Activated naive CD8-positive, alpha-beta T cell treated with anti-CD3 and anti-CD28 coated beads, Interleukin-2, amount 50 U/mL, for 24 hours (primary cell): ENCODE data around the gene LCAT.
A peak's percentile ranks its signal among the peaks of the same experiment; 100 is the strongest.

ENCODE experiments used
- ATAC-seq: fragments of 150-1000 bp; cut with Tn5 transposase; one replicate; pipeline ENCODE4 v1.10.0; 2021
- DNase-seq: peaks from one replicate; pipeline ENCODE4 v3.0.0; 2021
- H3K27ac Mint-ChIP-seq: one replicate; pipeline ENCODE4 v1.8.0; 2021; ENCODE audit warnings: mild to moderate bottlenecking, mixed read lengths
- H3K27me3 Mint-ChIP-seq: one replicate; pipeline ENCODE4 v1.8.0; 2021; ENCODE audit warnings: mixed read lengths
- H3K36me3 Mint-ChIP-seq: one replicate; pipeline ENCODE4 v1.8.0; 2021; ENCODE audit warnings: low read depth, mixed read lengths
- H3K4me1 Mint-ChIP-seq: one replicate; pipeline ENCODE4 v1.8.0; 2021; ENCODE audit warnings: mixed read lengths
- H3K4me3 Mint-ChIP-seq: one replicate; pipeline ENCODE4 v1.8.0; 2021; ENCODE audit warnings: mild to moderate bottlenecking, moderate library complexity, mixed read lengths
- H3K9me3 Mint-ChIP-seq: one replicate; pipeline ENCODE4 v1.8.0; 2021; ENCODE audit warnings: mixed read lengths

LCAT gene

DNA sequence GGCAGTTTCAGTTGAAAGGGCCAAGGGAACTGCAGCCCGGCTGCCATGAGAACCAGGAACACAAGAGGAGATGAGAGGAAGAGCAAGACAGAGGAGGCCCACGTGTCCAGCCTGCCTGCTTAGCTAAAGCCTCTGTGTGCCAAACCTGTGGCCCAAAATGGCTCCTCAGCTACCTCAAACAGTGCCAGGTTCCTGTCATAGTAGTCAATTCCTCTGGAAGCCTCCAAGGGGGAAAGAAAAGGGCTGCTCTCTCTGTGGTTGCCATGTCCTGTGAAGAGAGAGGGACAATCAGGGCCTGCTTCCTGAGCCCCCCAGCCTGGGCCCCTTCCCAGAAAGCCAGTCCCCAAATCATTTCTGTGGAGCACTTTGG, 19.4 kb upstream of the LCAT start:
- no peak for ATAC-seq
- Mint-ChIP-seq H3K27ac (no peak overlapping the region), H3K9me3 (no peaks in the 10 kb centered on the region), H3K36me3 (peaks cover 10% of the 10 kb centered on the region), H3K4me3 (no peak overlapping the region), H3K27me3 (no peaks in the 10 kb centered on the region), H3K4me1 (peaks cover 11% of the 10 kb centered on the region)
- DNase-seq, result no peak

DNA sequence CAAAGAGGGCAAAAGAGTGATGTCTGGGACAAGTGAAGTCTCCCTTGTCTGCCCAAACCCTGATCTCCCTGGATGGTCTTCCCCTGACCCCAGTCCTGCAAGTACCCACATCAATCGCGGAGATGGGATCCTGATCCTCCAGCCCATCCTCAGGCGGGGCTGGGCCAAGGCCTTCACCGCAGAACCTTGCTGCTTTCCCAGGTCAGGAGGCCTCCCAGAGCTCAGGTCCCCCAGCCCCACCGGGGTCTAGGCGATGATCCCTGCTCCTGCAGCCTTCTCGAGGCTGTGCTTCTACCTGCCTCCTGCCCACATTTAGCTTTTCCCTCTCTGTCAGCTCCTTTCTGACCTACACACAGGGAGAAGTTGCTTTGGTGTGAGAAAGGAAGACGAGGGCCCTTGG, 18.2 kb upstream of the LCAT start:
- H3K27ac Mint-ChIP-seq, result no peak overlapping the region
- peaks cover 8% of the 10 kb centered on the region for H3K4me1 Mint-ChIP-seq
- DNase-seq (no peak), ATAC-seq (no peak)
- no peak overlapping the region for H3K4me3 Mint-ChIP-seq
- no peaks in the 10 kb centered on the region for H3K9me3 Mint-ChIP-seq
- H3K36me3 Mint-ChIP-seq, result peaks cover 11% of the 10 kb centered on the region
- no peaks in the 10 kb centered on the region for H3K27me3 Mint-ChIP-seq

DNA sequence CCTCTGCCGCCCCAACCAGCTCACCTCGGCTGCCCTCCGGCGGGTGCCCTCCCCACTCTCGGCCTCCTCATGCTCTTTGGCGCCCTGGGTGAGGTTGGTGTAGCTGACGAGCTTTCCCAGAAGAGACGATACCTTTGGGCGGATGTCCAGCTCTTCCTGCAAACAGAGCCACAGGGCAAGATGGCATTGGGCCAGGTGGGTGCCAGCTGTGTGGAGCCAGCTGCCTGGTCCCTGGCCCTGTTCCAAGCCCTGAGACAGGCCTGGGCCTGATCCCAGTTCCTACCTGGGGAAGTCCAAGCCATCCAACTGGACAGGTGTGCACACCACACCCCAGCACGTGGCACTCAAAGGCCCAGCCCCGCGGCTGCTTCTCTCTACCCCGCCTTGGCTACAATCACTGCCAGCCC, 17.6 kb upstream of the LCAT start:
- Mint-ChIP-seq H3K36me3 (peaks cover 11% of the 10 kb centered on the region), H3K9me3 (no peaks in the 10 kb centered on the region), H3K4me1 (peaks cover 4% of the 10 kb centered on the region), H3K4me3 (no peak overlapping the region), H3K27me3 (no peaks in the 10 kb centered on the region), H3K27ac (no peak overlapping the region)
- no peak for DNase-seq
- peak; percentile 18 for ATAC-seq

DNA sequence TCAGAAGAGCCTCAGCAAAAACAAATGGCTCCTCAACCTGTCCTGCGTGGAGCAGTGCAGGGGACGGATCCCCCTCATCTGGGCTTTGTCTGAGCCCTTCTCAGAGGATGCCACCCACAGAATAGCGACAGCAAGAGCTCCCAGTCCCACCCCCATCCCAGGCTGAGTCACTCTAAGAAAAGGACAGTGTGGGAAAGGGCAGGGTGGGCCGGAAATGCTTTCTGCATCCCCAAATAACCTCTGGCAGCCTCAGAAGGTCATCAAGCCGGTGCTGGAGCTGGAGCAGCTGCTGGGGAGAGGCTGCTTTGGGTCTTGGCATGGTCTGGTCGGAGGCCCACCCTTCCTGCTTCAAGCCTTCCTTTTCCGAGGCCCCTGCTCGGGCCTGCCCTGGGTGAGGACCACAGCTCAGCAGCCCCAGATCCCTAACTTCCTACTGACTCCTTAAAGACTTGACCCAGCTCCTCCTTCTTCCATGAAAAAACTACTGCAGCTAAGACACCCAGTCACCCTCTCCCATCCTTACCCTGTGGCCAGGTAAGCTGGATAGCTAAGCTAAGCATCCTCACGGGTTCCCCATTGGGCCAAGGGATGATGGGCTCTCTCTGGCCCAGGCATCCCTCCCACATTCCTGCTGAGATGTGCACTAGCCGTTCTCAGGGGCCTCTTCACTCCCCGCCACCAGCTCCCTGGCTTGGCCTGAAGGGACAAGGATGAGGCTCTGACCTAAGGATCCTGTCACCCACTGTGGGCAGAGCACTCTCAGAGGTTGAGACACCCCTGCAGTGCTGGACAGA, 15.8 kb upstream of the LCAT start:
- no peak for DNase-seq
- H3K4me3 Mint-ChIP-seq, result no peak overlapping the region
- H3K9me3 Mint-ChIP-seq, result no peaks in the 10 kb centered on the region
- H3K4me1 Mint-ChIP-seq, result no peaks in the 10 kb centered on the region
- no peaks in the 10 kb centered on the region for H3K27me3 Mint-ChIP-seq
- no peak for ATAC-seq
- H3K27ac Mint-ChIP-seq, result no peak overlapping the region
- peaks cover 11% of the 10 kb centered on the region for H3K36me3 Mint-ChIP-seq

- no peaks in the 10 kb centered on the region for H3K27me3 Mint-ChIP-seq
Measured at GRCh38 chr16:67957622-67958021, 13.7 kb upstream of the LCAT start.

DNA sequence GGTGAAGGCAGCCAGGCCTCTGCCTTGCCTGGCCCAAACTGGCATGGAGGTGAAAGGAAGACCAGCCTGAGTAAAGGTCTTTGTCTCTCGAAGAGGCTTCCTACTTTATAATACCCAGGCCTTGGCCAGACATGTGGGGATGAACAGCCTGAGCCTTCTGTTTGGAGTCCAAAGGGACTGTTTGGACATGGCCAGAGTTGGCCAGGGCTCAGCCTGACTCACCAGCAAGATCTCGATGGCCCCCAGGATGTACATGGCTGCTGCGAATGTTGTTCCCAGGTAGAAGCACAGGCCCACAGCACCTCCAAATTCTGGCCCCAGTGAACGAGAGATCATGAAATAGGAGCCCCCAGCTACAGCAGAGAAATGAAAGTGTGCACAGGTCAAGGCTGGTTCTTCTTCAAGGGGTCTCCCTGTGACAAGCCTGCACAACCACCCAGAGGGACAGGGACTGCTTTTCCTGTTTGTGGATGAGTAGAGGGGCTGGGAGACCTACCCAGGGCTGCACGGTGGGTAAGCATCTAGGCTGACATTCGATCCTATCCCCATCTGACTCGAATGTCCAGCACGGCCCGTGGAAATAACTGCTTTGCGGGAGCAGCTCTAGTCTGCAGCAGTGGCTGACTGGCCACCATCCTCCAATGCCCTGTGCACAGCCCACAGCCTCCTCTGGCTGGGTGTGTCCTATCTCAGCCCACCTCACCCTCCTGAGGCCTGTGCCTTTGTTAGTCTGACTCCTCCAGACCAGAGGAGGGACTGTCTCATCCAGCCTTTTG, 10.7 kb upstream of the LCAT start:
- Mint-ChIP-seq H3K27ac (no peak overlapping the region), H3K4me1 (no peaks in the 10 kb centered on the region), H3K9me3 (no peaks in the 10 kb centered on the region), H3K4me3 (no peak overlapping the region), H3K36me3 (peaks cover 2% of the 10 kb centered on the region), H3K27me3 (no peaks in the 10 kb centered on the region)
- ATAC-seq (no peak), DNase-seq (no peak)

More at GRCh38 chr16:67957622-67958021, 13.7 kb upstream of the LCAT start:
- Mint-ChIP-seq H3K4me1 (no peaks in the 10 kb centered on the region), H3K36me3 (peaks cover 9% of the 10 kb centered on the region), H3K27ac (no peak overlapping the region), H3K4me3 (no peak overlapping the region), H3K9me3 (no peaks in the 10 kb centered on the region)
- no peak for ATAC-seq
- DNase-seq, result no peak

DNA sequence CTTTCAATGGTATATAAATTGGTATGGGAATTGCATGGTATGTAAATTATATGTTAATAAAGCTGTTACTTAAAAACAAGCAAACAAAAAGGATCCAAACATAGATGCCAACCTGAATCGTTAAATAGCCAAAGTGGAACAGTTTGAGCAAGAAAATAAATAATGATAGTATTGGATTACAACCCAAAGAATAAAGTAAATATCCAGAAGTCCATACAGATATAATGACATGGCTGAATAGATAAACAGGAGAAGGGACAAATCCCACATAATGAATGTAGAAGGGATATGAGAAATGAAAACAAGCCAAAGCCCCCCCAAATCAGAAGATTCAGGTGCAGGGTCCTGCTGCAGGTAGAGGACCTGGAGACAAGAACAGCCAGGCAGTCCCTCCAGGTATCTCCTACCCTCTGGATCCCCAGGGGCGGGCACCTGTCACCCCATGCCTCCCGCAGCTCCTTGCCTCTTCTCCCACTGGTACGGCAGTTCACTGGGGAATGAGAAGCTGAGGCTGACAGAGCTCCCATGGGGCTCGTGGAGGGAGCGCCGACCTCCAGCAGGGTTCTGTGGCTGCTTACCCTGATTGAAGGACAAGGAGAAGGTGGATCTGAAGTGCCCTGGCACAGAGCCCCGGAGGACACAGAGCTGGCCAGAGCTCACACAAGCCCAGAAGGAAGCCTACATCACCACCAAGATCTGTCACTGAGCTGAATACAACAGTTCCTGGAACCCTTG, 9.9 kb upstream of the LCAT start:
- Mint-ChIP-seq H3K27ac (no peak overlapping the region), H3K4me3 (no peak overlapping the region), H3K4me1 (no peaks in the 10 kb centered on the region), H3K27me3 (no peaks in the 10 kb centered on the region), H3K9me3 (no peaks in the 10 kb centered on the region), H3K36me3 (peaks cover 2% of the 10 kb centered on the region)
- no peak for ATAC-seq
- no peak for DNase-seq

- Mint-ChIP-seq H3K4me3 (no peak overlapping the region), H3K9me3 (no peaks in the 10 kb centered on the region), H3K36me3 (no peaks in the 10 kb centered on the region), H3K4me1 (no peaks in the 10 kb centered on the region), H3K27ac (no peak overlapping the region), H3K27me3 (no peaks in the 10 kb centered on the region)
- DNase-seq, result no peak
- no peak for ATAC-seq
Measured at GRCh38 chr16:67951485-67951884, 7.6 kb upstream of the LCAT start.

DNA sequence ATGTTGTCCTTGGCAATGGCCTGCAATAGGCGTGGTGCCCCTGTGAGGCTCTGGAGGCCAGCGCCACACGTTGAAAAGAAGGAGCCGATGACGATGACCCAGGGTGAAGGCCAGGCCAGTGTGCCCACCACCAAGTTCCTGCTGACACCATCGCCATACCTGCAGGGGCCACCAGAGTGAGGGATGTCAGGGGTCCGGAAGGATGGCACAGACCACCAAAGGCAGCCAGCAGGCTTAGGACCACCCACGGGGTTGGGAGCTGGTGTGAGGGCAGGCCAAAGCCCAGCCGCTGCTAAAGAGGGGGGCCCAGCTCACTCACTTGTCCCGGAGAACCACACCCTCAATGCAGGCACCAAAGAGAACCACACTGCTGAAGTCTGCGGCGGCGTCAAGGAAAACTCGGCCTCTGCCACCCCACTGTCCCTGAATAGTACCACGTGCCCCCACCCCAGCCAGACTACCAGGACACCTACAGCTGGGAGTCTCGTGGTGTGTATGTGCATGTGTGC, 6.5 kb upstream of the LCAT start:
- no peaks in the 10 kb centered on the region for H3K36me3 Mint-ChIP-seq
- H3K27me3 Mint-ChIP-seq, result no peaks in the 10 kb centered on the region
- no peak overlapping the region for H3K27ac Mint-ChIP-seq
- no peaks in the 10 kb centered on the region for H3K4me1 Mint-ChIP-seq
- DNase-seq, result no peak
- H3K4me3 Mint-ChIP-seq, result no peak overlapping the region
- no peak for ATAC-seq
- H3K9me3 Mint-ChIP-seq, result no peaks in the 10 kb centered on the region

GRCh38 chr16:67949645-67950044, 5.7 kb upstream of the LCAT start:
- Mint-ChIP-seq H3K4me3 (no peak overlapping the region), H3K4me1 (no peaks in the 10 kb centered on the region), H3K27me3 (no peaks in the 10 kb centered on the region), H3K36me3 (no peaks in the 10 kb centered on the region), H3K27ac (no peak overlapping the region), H3K9me3 (no peaks in the 10 kb centered on the region)
- ATAC-seq (no peak), DNase-seq (no peak)

- no peaks in the 10 kb centered on the region for H3K27me3 Mint-ChIP-seq
- H3K4me1 Mint-ChIP-seq, result no peaks in the 10 kb centered on the region
- no peaks in the 10 kb centered on the region for H3K36me3 Mint-ChIP-seq
- no peak overlapping the region for H3K4me3 Mint-ChIP-seq
- no peak overlapping the region for H3K27ac Mint-ChIP-seq
- ATAC-seq (no peak), DNase-seq (no peak)
- H3K9me3 Mint-ChIP-seq, result no peaks in the 10 kb centered on the region
Measured at GRCh38 chr16:67948015-67948414, 4.1 kb upstream of the LCAT start.

GRCh38 chr16:67946966-67947558, 3.1 kb upstream of the LCAT start:
- H3K36me3 Mint-ChIP-seq, result peaks cover 2% of the 10 kb centered on the region
- ATAC-seq, result no peak
- no peak overlapping the region for H3K4me3 Mint-ChIP-seq
- DNase-seq, result no peak
- no peaks in the 10 kb centered on the region for H3K27me3 Mint-ChIP-seq
- no peak overlapping the region for H3K27ac Mint-ChIP-seq
- peaks cover 2% of the 10 kb centered on the region for H3K4me1 Mint-ChIP-seq
- H3K9me3 Mint-ChIP-seq, result no peaks in the 10 kb centered on the region

DNA sequence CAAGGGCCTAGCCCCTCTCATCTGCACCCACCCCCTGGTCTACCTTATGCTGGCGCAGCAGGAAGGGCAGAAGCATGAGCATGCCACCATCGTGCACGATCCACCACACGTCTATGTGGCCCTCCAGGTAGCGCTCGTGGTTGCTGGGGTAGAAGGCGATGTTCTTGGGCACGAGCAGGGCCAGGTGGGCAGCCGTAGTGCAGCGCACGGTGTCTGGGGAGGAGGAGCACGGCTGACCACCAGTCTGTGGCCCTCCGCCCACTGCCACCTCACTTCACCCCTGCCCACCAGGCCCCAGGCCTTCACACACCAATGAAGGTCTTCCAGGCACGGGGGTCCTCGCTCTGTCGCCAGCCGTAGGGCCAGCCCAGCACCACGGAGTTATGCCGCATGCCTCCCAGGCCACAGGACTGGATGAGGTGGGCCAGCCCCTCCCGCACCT, 2.2 kb upstream of the LCAT start:
- Mint-ChIP-seq H3K4me3 (no peak overlapping the region), H3K4me1 (peaks cover 7% of the 10 kb centered on the region), H3K9me3 (no peaks in the 10 kb centered on the region), H3K27ac (no peak overlapping the region), H3K36me3 (peaks cover 2% of the 10 kb centered on the region), H3K27me3 (no peaks in the 10 kb centered on the region)
- DNase-seq (no peak), ATAC-seq (no peak)

GRCh38 chr16:67945392-67945933, 1.5 kb upstream of the LCAT start:
- Mint-ChIP-seq H3K36me3 (peaks cover 2% of the 10 kb centered on the region), H3K27ac (no peak overlapping the region), H3K27me3 (no peaks in the 10 kb centered on the region), H3K9me3 (no peaks in the 10 kb centered on the region), H3K4me1 (peaks cover 8% of the 10 kb centered on the region), H3K4me3 (no peak overlapping the region)
- ATAC-seq, result no peak
- DNase-seq, result no peak
